C4-2B (cell line): ENCODE results near the gene CCDC171.

ENCODE experiments used
- ZFX ChIP-seq: fragments of 450-650 bp; IDR thresholded peaks from 2 replicates; pipeline ENCODE4 v1.6.1; 2017
- TF ChIP-seq, protein P1 (sequence below): fragments of 450-650 bp; conservative IDR thresholded peaks from 2 replicates; pipeline ENCODE4 v1.5.1; 2017; ENCODE audit warnings: mild to moderate bottlenecking

DNA sequence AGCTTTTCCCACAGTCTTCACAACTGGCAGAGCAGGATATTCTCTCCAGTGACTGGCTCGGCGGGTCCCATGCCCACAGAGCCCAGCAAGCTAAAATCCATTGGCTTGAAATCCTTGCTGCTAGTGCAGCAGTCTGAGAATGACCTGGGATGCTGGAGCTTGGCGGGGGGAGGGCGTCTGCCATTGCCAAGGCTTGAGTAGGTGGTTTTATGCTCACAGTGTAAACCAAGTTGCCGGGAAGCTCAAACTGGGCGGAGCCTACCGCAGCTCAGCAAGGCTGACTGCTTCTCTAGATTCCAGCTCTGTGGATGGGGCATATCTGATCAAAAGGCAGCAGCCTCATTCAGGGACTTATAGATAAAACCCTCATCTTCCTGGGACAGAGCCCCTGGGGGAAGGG, 194.1 kb downstream of the CCDC171 start:
- TF ChIP-seq, protein P1, sequence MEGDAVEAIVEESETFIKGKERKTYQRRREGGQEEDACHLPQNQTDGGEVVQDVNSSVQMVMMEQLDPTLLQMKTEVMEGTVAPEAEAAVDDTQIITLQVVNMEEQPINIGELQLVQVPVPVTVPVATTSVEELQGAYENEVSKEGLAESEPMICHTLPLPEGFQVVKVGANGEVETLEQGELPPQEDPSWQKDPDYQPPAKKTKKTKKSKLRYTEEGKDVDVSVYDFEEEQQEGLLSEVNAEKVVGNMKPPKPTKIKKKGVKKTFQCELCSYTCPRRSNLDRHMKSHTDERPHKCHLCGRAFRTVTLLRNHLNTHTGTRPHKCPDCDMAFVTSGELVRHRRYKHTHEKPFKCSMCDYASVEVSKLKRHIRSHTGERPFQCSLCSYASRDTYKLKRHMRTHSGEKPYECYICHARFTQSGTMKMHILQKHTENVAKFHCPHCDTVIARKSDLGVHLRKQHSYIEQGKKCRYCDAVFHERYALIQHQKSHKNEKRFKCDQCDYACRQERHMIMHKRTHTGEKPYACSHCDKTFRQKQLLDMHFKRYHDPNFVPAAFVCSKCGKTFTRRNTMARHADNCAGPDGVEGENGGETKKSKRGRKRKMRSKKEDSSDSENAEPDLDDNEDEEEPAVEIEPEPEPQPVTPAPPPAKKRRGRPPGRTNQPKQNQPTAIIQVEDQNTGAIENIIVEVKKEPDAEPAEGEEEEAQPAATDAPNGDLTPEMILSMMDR, result no peak
- no peak for TF ChIP-seq ZFX
